PC-3 (cell line): ENCODE data around the gene DOK7. TPM values are rescaled to one million over a fixed set of nuclear protein-coding genes. Genes with fewer than 3 reads are reported as not detected.

Experiments used
- ATAC-seq: fragments of 200-7000 bp; cut with Tn5 transposase; 2 replicates; pipeline ENCODE4 v1.9.1; 2020; ENCODE audit warnings: mild to moderate bottlenecking, moderate library complexity
- BruUV-seq: library from RNA; stranded (reverse); fragments of 400-500 nt; replicated peaks from 2 replicates; lab custom pipeline; 2021; lab: Mats Ljungman, UMichigan
- CTCF ChIA-PET: fragments of 300-600 bp; sonication (Branson Sonifier 250); formaldehyde crosslinking; loops from one replicate; lab custom pipeline; 2022; ENCODE audit warnings: antibody characterized with exemption; lab: Charles Lee
- POLR2A ChIA-PET: fragments of 300-600 bp; sonication (Branson Sonifier 250); formaldehyde crosslinking; loops from one replicate; lab custom pipeline; 2022; ENCODE audit warnings: antibody characterized with exemption; ENCODE audit not compliant: unreplicated experiment; lab: Charles Lee
- DNase-seq: peaks from one replicate; pipeline ENCODE4 v3.0.0-alpha.2; 2015
- H2AFZ ChIP-seq: fragments of 300-600 bp; sonication (generic); 2 replicates; pipeline ENCODE4 v1.6.0; 2016; ENCODE audit warnings: antibody characterized with exemption, low read length
- H3F3A ChIP-seq: fragments of 300-600 bp; sonication (generic); one replicate; pipeline ENCODE4 v1.6.0; 2017; ENCODE audit warnings: antibody characterized with exemption, low read length, control low read depth, mild to moderate bottlenecking; ENCODE audit not compliant: unreplicated experiment
- H3K27ac ChIP-seq: fragments of 300-600 bp; sonication (generic); 2 replicates; pipeline ENCODE4 v1.5.1; 2016; ENCODE audit warnings: mild to moderate bottlenecking, low read length
- H3K27me3 ChIP-seq: fragments of 300-600 bp; sonication (generic); 2 replicates; pipeline ENCODE4 v1.6.1; 2016; ENCODE audit warnings: low read length, mixed read lengths
- H3K36me3 ChIP-seq: fragments of 300-600 bp; sonication (generic); 2 replicates; pipeline ENCODE4 v1.6.1; 2016; ENCODE audit warnings: low read depth, mixed run types, low read length, mixed read lengths
- H3K4me1 ChIP-seq: fragments of 300-600 bp; sonication (generic); 2 replicates; pipeline ENCODE4 v1.5.1; 2016; ENCODE audit warnings: low read length; ENCODE audit not compliant: insufficient read depth
- H3K4me2 ChIP-seq: fragments of 300-600 bp; sonication (generic); 2 replicates; pipeline ENCODE4 v1.6.0; 2016; ENCODE audit warnings: low read length
- H3K4me3 ChIP-seq: fragments of 300-600 bp; sonication (generic); 2 replicates; pipeline ENCODE4 v1.5.1; 2016; ENCODE audit warnings: mild to moderate bottlenecking, low read length, mixed read lengths
- H3K79me2 ChIP-seq: fragments of 300-600 bp; sonication (generic); 2 replicates; pipeline ENCODE4 v1.6.1; 2017; ENCODE audit warnings: low read length, mixed read lengths
- H3K9ac ChIP-seq: fragments of 300-600 bp; sonication (generic); 2 replicates; pipeline ENCODE4 v1.6.0; 2016; ENCODE audit warnings: mild to moderate bottlenecking, low read length
- H3K9me2 ChIP-seq: fragments of 300-600 bp; sonication (generic); replicated peaks from 2 replicates; pipeline ENCODE4 v1.6.1; 2016; ENCODE audit warnings: mixed run types, low read length, mixed read lengths
- H3K9me3 ChIP-seq: fragments of 300-600 bp; sonication (generic); 2 replicates; pipeline ENCODE4 v1.6.1; 2016; ENCODE audit warnings: low read length, mixed read lengths
- H4K20me1 ChIP-seq: fragments of 300-600 bp; sonication (generic); 2 replicates; pipeline ENCODE4 v1.6.1; 2016; ENCODE audit warnings: low read length, mixed read lengths
- CTCF ChIP-seq: fragments of 300-600 bp; sonication (generic); conservative IDR thresholded peaks from 2 replicates; pipeline ENCODE4 v1.5.1; 2017; ENCODE audit warnings: antibody characterized with exemption, low read depth, mild to moderate bottlenecking, low read length
- EZH2 ChIP-seq: fragments of 300-600 bp; sonication (generic); IDR thresholded peaks from one replicate; pipeline ENCODE4 v1.6.1; 2017; ENCODE audit warnings: antibody characterized with exemption, mild to moderate bottlenecking, low read length; ENCODE audit not compliant: unreplicated experiment
- EZH2phosphoT487 ChIP-seq: fragments of 300-600 bp; sonication (generic); IDR thresholded peaks from 2 replicates; pipeline ENCODE4 v1.6.1; 2018; ENCODE audit warnings: mild to moderate bottlenecking, antibody characterized with exemption, low read length, borderline replicate concordance
- intact Hi-C: fragments of 100-400 bp; cut with micrococcal nuclease; formaldehyde crosslinking; loops from 2 replicates; pipeline ENCODE4 v1.9.0; 2023
- total RNA-seq: library from RNA; depleted of rRNA; stranded (reverse); fragments of >200 nt; gene quantifications from 2 replicates; pipeline ENCODE4 v1.2.3, GENCODE V29; 2014

DOK7 gene
- total RNA-seq, 1 experiment from 2014 or later, result 2.5 TPM

- POLR2A ChIA-PET, result no interaction called here
- intact Hi-C loops, result no loop called here
- no TSS peak for BruUV-seq
These were observed 53.1 kb downstream of the DOK7 start for GRCh38 chr4:3516061-3516835.

GRCh38 chr4:3516836-3517730 is 54.0 kb downstream of the DOK7 start:
- BruUV-seq, result no TSS peak
- CTCF ChIA-PET, result no interaction called here
- Histone ChIP-seq H3K9me3 (no peaks in the 10 kb centered on the region), H3F3A (no peaks in the 10 kb centered on the region), H3K27ac (no peak overlapping the region), H3K9me2 (no peaks in the 10 kb centered on the region), H3K79me2 (no peaks in the 10 kb centered on the region), H2AFZ (no peak overlapping the region), H3K36me3 (no peaks in the 10 kb centered on the region), H3K4me1 (no peaks in the 10 kb centered on the region), H3K27me3 (no peaks in the 10 kb centered on the region), H3K4me2 (no peak overlapping the region), H4K20me1 (no peaks in the 10 kb centered on the region), H3K9ac (no peak overlapping the region), H3K4me3 (no peak overlapping the region)
- POLR2A ChIA-PET, result no interaction called here
- intact Hi-C loops, result no loop called here
- ATAC-seq, result no peak
- TF ChIP-seq EZH2phosphoT487 (no peak), EZH2 (no peak), CTCF (no peak)
- no peak for DNase-seq

More at GRCh38 chr4:3516061-3516835, 53.1 kb downstream of the DOK7 start:
- DNase-seq (no peak), ATAC-seq (no peak)
- H2AFZ ChIP-seq, result no peak overlapping the region
- H3K36me3 ChIP-seq, result no peaks in the 10 kb centered on the region
- H3K4me2 ChIP-seq, result no peak overlapping the region
- no peaks in the 10 kb centered on the region for H3F3A ChIP-seq
- no peaks in the 10 kb centered on the region for H3K9me3 ChIP-seq
- H3K27me3 ChIP-seq, result no peaks in the 10 kb centered on the region
- no peaks in the 10 kb centered on the region for H3K79me2 ChIP-seq
- no peaks in the 10 kb centered on the region for H4K20me1 ChIP-seq
- no peaks in the 10 kb centered on the region for H3K4me1 ChIP-seq
- TF ChIP-seq CTCF (no peak), EZH2 (no peak), EZH2phosphoT487 (no peak)
- H3K27ac ChIP-seq, result no peak overlapping the region
- no peaks in the 10 kb centered on the region for H3K9me2 ChIP-seq
- H3K4me3 ChIP-seq, result no peak overlapping the region
- no peak overlapping the region for H3K9ac ChIP-seq
- CTCF ChIA-PET, result no interaction called here
